H1 (cell line): ENCODE results near the gene SVIL. TPM values are rescaled to one million over a fixed set of nuclear protein-coding genes. Genes with fewer than 3 reads are reported as not detected.
"Not testable (repeated sequence)": the region's sequence is repeated elsewhere in the genome, so short reads cannot be mapped to it uniquely, and the experiment has no call there.

Experiments used
- CTCF ChIA-PET: fragments of 300-600 bp; sonication (Branson Sonifier 250); formaldehyde crosslinking; loops from one replicate; lab custom pipeline; 2021; ENCODE audit not compliant: partially characterized antibody; lab: Charles Lee
- POLR2A ChIA-PET: fragments of 300-600 bp; sonication (Branson Sonifier 250); formaldehyde crosslinking; loops from one replicate; lab custom pipeline; 2021; ENCODE audit warnings: inconsistent platforms; ENCODE audit not compliant: partially characterized antibody; lab: Charles Lee
- DNase-seq, 2 experiments: peaks; one replicate each; pipeline versions ENCODE4 v3.0.0 to v3.0.0-alpha.2; 2010 to 2022; ENCODE audit warnings: low spot score in 2 of 2, low read depth in 1 of 2, mixed read lengths in 1 of 2
- FAIRE-seq: peaks from 2 replicates; lab custom pipeline; 2011; peaks lifted over from hg19 to GRCh38; lab: Jason Lieb, UNC
- H2AFZ ChIP-seq: 2 replicates; pipeline ENCODE4 v1.8.1; 2012; ENCODE audit warnings: low read length, inconsistent platforms
- H2AK5ac ChIP-seq: 2 replicates; pipeline ENCODE4 v1.6.1; 2013; ENCODE audit warnings: low read depth, low read length
- H2BK120ac ChIP-seq: replicated peaks from 2 replicates; pipeline ENCODE3; 2013; ENCODE audit warnings: low read depth, low read length, inconsistent platforms
- H2BK12ac ChIP-seq: 2 replicates; pipeline ENCODE4 v1.6.1; 2013; ENCODE audit warnings: low read depth, low read length
- H2BK15ac ChIP-seq: 2 replicates; pipeline ENCODE4 v1.6.1; 2013; ENCODE audit warnings: low read length
- H2BK20ac ChIP-seq: 2 replicates; pipeline ENCODE4 v1.6.1; 2013; ENCODE audit warnings: low read length
- H2BK5ac ChIP-seq: 2 replicates; pipeline ENCODE4 v1.6.1; 2013; ENCODE audit warnings: low read depth, low read length
- H3K14ac ChIP-seq: 2 replicates; pipeline ENCODE4 v1.6.1; 2013; ENCODE audit warnings: inconsistent platforms; ENCODE audit not compliant: insufficient read length
- H3K18ac ChIP-seq: 2 replicates; pipeline ENCODE4 v1.6.1; 2013; ENCODE audit warnings: low read length; ENCODE audit errors: extremely low read depth
- H3K23ac ChIP-seq: 2 replicates; pipeline ENCODE4 v1.6.1; 2013; ENCODE audit warnings: inconsistent platforms; ENCODE audit not compliant: insufficient read length
- H3K23me2 ChIP-seq: 2 replicates; pipeline ENCODE4 v1.6.1; 2013; ENCODE audit warnings: low read depth, low read length
- H3K27ac ChIP-seq: 2 replicates; pipeline ENCODE4 v1.6.1; 2011; ENCODE audit warnings: low read depth, low read length, inconsistent platforms
- H3K27me3 ChIP-seq, 4 experiments: replicated peaks in 1 of 4; 1 replicate in 1 of 4; 2 replicates in 3 of 4; pipeline versions ENCODE4 v1.6.1 to v1.8.1; 2011 to 2013; ENCODE audit warnings: low read length in 3 of 4, mild to moderate bottlenecking in 3 of 4, inconsistent platforms in 2 of 4, mixed read lengths in 2 of 4, moderate library complexity in 1 of 4; ENCODE audit not compliant: control insufficient read depth in 3 of 4, insufficient read depth in 3 of 4; ENCODE audit errors: extremely low read depth in 1 of 4
- H3K36me3 ChIP-seq, 4 experiments: 2 replicates each; pipeline versions ENCODE4 v1.6.1 to v1.8.1; 2011 to 2013; ENCODE audit warnings: mild to moderate bottlenecking in 4 of 4, low read length in 3 of 4, moderate library complexity in 2 of 4, control low read depth in 1 of 4, inconsistent platforms in 1 of 4; ENCODE audit not compliant: insufficient read depth in 4 of 4, control insufficient read depth in 2 of 4
- H3K4ac ChIP-seq: replicated peaks from 2 replicates; pipeline ENCODE3; 2013; ENCODE audit warnings: low read length, low read depth, mixed read lengths, inconsistent platforms; ENCODE audit not compliant: insufficient read length
- H3K4me1 ChIP-seq, 4 experiments: replicated peaks in 1 of 4; 1 replicate in 1 of 4; 2 replicates in 3 of 4; pipeline versions ENCODE4 v1.6.1 to v1.8.1; 2011 to 2013; ENCODE audit warnings: low read length in 3 of 4, inconsistent platforms in 2 of 4, mixed read lengths in 1 of 4; ENCODE audit not compliant: insufficient read depth in 4 of 4, control insufficient read depth in 3 of 4
- H3K4me2 ChIP-seq, 2 experiments: 2 replicates each; pipeline versions ENCODE4 v1.6.1 to v1.8.1; 2011 to 2013; ENCODE audit warnings: low read depth in 2 of 2, low read length in 2 of 2, control low read depth in 1 of 2, inconsistent platforms in 1 of 2, mild to moderate bottlenecking in 1 of 2; ENCODE audit not compliant: insufficient read depth in 1 of 2
- H3K4me3 ChIP-seq, 4 experiments: fragments of 200-600, 300-600 bp in 1 of 4; sonication (generic), shearing (Covaris generic), sonication (Bioruptor Twin) in 1 of 4; 2 replicates each; pipeline versions ENCODE4 v1.5.1 to v1.8.1; 2011 to 2016; ENCODE audit warnings: low read length in 4 of 4, low read depth in 3 of 4, control low read depth in 2 of 4, inconsistent platforms in 2 of 4, mild to moderate bottlenecking in 2 of 4, mixed read lengths in 1 of 4, moderate library complexity in 1 of 4; ENCODE audit not compliant: insufficient read depth in 2 of 4; ENCODE audit errors: extremely low read depth in 1 of 4
- H3K56ac ChIP-seq: replicated peaks from 2 replicates; pipeline ENCODE3; 2013; ENCODE audit warnings: low read depth, mild to moderate bottlenecking, mixed read lengths, low read length, inconsistent platforms; ENCODE audit not compliant: insufficient read length
- H3K79me1 ChIP-seq: 2 replicates; pipeline ENCODE4 v1.6.1; 2013; ENCODE audit warnings: low read depth, low read length, control low read depth
- H3K79me2 ChIP-seq, 2 experiments: 2 replicates each; pipeline versions ENCODE4 v1.6.1 to v1.8.1; 2012 to 2013; ENCODE audit warnings: low read length in 2 of 2, mild to moderate bottlenecking in 2 of 2, inconsistent platforms in 1 of 2; ENCODE audit not compliant: insufficient read depth in 2 of 2, control insufficient read depth in 1 of 2
- H3K9ac ChIP-seq, 4 experiments: replicated peaks in 1 of 4; 1 replicate in 1 of 4; 2 replicates in 3 of 4; pipeline versions ENCODE4 v1.6.1 to v1.8.1; 2011 to 2013; ENCODE audit warnings: low read depth in 3 of 4, low read length in 3 of 4, control low read depth in 2 of 4, mild to moderate bottlenecking in 2 of 4, moderate library complexity in 2 of 4, inconsistent platforms in 1 of 4; ENCODE audit errors: extremely low read depth in 1 of 4
- H3K9me3 ChIP-seq, 2 experiments: 2 replicates each; pipeline versions ENCODE4 v1.6.1 to v1.8.1; 2012 to 2013; ENCODE audit warnings: mild to moderate bottlenecking in 2 of 2, moderate library complexity in 2 of 2, control low read depth in 1 of 2, inconsistent platforms in 1 of 2, low read depth in 1 of 2, low read length in 1 of 2, mixed read lengths in 1 of 2; ENCODE audit not compliant: insufficient read depth in 2 of 2
- H4K20me1 ChIP-seq, 2 experiments: replicated peaks in 1 of 2; 2 replicates each; pipeline versions ENCODE3 to v1.8.1; 2011 to 2013; ENCODE audit warnings: inconsistent platforms in 2 of 2, low read length in 2 of 2, mild to moderate bottlenecking in 1 of 2; ENCODE audit not compliant: insufficient read depth in 2 of 2, control insufficient read depth in 1 of 2
- H4K5ac ChIP-seq: 2 replicates; pipeline ENCODE4 v1.6.1; 2013; ENCODE audit warnings: low read length, low read depth, mixed read lengths, inconsistent platforms; ENCODE audit not compliant: insufficient read length
- H4K8ac ChIP-seq: 2 replicates; pipeline ENCODE4 v1.8.0; 2013; ENCODE audit warnings: mild to moderate bottlenecking, moderate library complexity, low read length, inconsistent platforms; ENCODE audit not compliant: insufficient read depth; ENCODE audit errors: extremely low read depth
- H4K91ac ChIP-seq: replicated peaks from 2 replicates; pipeline ENCODE3; 2013; ENCODE audit warnings: low read length, mixed read lengths, inconsistent platforms; ENCODE audit not compliant: insufficient read length
- WGBS, 2 experiments: shearing (Covaris generic) in 1 of 2; methylation state at CpG; one replicate each; pipeline versions ENCODE4 v1.1.6 to v1.1.7; 2013 to 2015; ENCODE audit warnings: low lambda C conversion rate in 2 of 2, mixed read lengths in 2 of 2, inconsistent platforms in 1 of 2, low coverage in 1 of 2, missing lambda C conversion rate in 1 of 2; ENCODE audit not compliant: insufficient replicate concordance in 2 of 2, insufficient coverage in 1 of 2, insufficient read length in 1 of 2; ENCODE audit errors: extremely low coverage in 1 of 2, missing lambda C conversion rate in 1 of 2; 5-methylcytosine and 5-hydroxymethylcytosine counted together
- polyA plus RNA-seq, 7 experiments: library from polyadenylated mRNA; depleted of rRNA in 3 of 7; stranded (reverse) in 5 of 7; unstranded in 2 of 7; fragments of >200 nt in 5 of 7; fragments of 200-250 nt in 2 of 7; gene quantifications; 1 replicate in 5 of 7; 2 replicates in 1 of 7; 4 replicates in 1 of 7; pipeline versions ENCODE4 v1.2.1 to v1.2.3, GENCODE V29; 2011 to 2013; ENCODE audit warnings: missing spikeins in 2 of 7, mixed read lengths in 2 of 7
- total RNA-seq: library from RNA; stranded (reverse); fragmentation: NEBNext Ultra II Directional; extraction: Animal tissue kit (Norgen Biotek cat#: 25700); gene quantifications from 2 replicates; pipeline ENCODE4 v1.2.1, GENCODE V29; 2021

Gene SVIL
- total and polyA plus RNA-seq, 2 of the 8 experiments (the other 6 are each of a cell fraction or from before 2014, with no cell fraction given) = 4.7 to 15.4 TPM

- H2AK5ac ChIP-seq, H4K91ac ChIP-seq, H3K4me3 ChIP-seq, H2BK15ac ChIP-seq, H4K8ac ChIP-seq, H3K27ac ChIP-seq, H3K36me3 ChIP-seq, H3K23me2 ChIP-seq, H3K4me2 ChIP-seq, H3K9me3 ChIP-seq, H3K79me1 ChIP-seq, H4K5ac ChIP-seq, H3K4me1 ChIP-seq, H2BK20ac ChIP-seq, H3K23ac ChIP-seq, H2BK5ac ChIP-seq, H2AFZ ChIP-seq, H3K56ac ChIP-seq, H2BK120ac ChIP-seq, H4K20me1 ChIP-seq, FAIRE-seq, H2BK12ac ChIP-seq, H3K14ac ChIP-seq, H3K18ac ChIP-seq, H3K4ac ChIP-seq, DNase-seq, H3K79me2 ChIP-seq, H3K27me3 ChIP-seq, POLR2A ChIA-PET, H3K9ac ChIP-seq: not testable (repeated sequence)
- CTCF ChIA-PET = interaction anchor here (0.6 to 1.6 kb wide), 4 partner anchors 8 to 136 kb away, joined by 3 to 5 read pairs (median 4); no protein-coding TSS in a partner anchor
- WGBS, 2 experiments = 97% methylated on average over 4 of the region's 7 CpGs; no CpG with 5 or more reads in 1 of the 2 experiments
These were observed 71.8 kb downstream of the SVIL start for GRCh38 chr10:29563006-29563405.
